PC-9 (cell line): ENCODE data around the gene CNOT1.

Experiments
- EZH2 ChIP-seq: fragments of 200-600 bp; sonication (generic); IDR thresholded peaks from 2 replicates; pipeline ENCODE4 v1.8.0; 2017; ENCODE audit warnings: antibody characterized with exemption, low read depth
- TF ChIP-seq, protein P1 (sequence below): fragments of 200-600 bp; sonication (generic); conservative IDR thresholded peaks from 2 replicates; pipeline ENCODE4 v1.6.1; 2017; ENCODE audit warnings: mixed run types, antibody characterized with exemption, mild to moderate bottlenecking, moderate library complexity

- TF ChIP-seq, protein P1, sequence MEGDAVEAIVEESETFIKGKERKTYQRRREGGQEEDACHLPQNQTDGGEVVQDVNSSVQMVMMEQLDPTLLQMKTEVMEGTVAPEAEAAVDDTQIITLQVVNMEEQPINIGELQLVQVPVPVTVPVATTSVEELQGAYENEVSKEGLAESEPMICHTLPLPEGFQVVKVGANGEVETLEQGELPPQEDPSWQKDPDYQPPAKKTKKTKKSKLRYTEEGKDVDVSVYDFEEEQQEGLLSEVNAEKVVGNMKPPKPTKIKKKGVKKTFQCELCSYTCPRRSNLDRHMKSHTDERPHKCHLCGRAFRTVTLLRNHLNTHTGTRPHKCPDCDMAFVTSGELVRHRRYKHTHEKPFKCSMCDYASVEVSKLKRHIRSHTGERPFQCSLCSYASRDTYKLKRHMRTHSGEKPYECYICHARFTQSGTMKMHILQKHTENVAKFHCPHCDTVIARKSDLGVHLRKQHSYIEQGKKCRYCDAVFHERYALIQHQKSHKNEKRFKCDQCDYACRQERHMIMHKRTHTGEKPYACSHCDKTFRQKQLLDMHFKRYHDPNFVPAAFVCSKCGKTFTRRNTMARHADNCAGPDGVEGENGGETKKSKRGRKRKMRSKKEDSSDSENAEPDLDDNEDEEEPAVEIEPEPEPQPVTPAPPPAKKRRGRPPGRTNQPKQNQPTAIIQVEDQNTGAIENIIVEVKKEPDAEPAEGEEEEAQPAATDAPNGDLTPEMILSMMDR = no peak
- TF ChIP-seq EZH2 = no peak
Observed at GRCh38 chr16:58584831-58585505, 44.7 kb downstream of the CNOT1 start.
